ENCODE results near the gene ADAM19.

ADAM19 gene

DNA sequence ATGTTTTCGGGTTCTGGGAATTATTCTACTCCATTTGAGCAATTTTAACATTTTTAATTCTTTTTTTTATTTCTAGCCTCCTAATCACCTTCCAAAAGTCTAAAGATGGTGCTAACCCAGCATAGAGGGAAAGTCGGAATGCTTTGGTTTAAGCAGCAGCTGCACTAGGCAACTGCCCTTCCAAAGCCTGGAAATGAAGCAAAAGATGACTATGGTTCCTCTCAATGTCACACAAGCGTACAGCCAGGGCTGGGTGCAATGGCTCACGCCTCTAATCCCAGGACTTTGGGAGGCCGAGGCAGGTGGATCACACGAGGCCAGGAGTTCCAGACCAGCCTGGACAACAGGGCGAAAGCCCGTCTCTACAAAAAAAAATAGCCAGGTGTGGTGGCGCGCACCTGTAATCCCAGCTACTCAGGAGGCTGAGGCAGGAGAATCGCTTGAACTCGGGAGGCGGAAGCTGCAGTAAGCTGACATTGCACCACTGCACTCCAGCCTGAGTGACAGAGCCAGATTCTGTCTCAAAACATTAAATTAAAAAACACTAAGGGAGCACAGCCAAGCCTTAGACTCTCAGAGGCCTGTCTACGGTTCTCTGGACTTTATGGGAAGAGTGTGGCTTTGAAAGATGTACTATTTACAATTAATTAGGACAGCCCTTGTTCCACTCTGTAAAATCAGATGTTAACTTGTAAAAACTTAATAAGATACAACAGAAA, 33.1 kb downstream of the ADAM19 start:
- DNase-seq (ENCODE audit: low read depth) = no peak

DNA sequence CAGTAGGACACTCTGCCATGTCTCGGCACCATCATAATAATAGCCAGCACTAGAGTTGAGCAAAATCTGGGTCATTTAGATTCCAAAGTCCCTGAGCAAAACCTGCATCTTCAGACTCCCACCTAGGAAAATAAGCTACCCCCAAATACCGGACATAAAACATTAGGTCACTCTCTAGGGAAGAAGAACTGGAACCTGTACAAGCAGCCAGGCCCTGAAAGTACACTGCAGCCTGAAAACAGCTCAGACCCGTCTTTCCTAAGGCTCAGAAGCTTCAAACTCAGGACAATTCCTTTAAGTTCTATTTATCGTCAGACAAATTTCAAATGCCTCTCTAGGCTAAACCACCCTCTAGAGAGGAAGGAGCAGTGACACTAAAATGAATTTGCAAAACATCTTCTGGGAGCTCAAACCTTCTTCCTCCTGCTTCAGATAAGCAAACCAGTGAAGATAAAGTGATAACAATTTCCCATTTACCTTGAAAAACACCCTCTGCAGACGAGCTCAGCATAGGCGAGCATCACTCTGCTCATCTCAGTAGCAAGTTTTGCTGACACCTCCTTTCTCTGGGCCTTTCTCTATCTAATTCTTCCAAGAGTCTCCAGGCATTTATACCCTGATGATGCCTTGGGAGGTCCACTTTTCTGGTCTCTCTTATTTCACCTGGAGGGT, 34.0 kb downstream of the ADAM19 start:
- DNase-seq (ENCODE audit: low read depth) = peak; percentile 26

DNA sequence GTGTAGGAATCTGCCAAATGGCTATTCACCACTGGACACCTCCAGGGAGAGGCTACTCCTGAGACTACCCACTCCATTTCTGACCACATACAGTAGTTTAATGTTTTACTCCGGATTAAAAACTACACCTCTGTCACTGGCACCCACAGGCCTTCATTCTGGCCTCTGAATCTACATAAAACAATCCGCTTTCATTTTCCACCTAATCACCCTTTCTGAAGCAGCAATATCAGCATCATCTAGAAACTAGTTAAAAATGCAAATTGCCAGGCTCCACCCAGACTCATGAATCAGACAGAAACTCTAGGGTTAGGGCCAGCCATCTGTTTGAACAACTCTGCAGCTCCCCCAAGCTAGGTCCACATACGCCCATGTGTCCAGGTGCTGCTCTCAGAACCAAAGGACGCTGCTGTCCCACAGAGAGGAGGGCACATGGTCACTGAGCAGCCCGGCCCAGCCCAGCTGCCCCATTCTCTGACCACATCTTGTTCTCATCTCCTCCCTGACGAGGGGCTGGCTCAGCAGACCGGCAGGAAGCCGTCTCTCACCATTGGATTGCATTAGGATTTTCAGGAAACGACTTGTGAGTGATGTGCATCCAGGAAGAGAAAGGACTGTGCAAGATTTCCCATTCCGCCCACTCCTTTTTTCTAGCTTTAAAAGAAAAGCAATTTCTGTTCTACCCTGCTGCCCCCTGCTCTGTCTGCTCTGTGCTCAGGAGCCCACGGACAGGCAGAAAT, 34.7 kb downstream of the ADAM19 start:
- peak; percentile 88 for DNase-seq (ENCODE audit: low read depth)

DNA sequence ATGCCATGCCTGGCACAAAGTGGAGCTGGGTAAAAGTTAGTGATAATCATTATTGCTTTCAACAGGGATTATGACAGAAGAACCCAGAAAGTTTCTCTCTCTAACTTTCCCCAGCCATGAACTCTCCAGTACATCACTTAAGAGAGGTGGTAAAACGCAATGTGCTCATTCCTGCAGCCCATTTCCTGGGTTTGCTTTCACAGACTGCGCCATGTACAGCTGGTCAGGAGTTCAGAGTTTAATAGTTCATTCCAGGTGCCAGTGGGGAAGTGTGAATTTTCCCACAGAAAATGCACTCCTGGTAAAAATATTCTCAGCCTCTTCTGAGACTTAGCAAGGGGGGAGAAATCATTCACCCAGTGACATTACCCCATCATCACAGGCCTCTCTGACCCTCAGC, 35.5 kb downstream of the ADAM19 start:
- DNase-seq (ENCODE audit: low read depth) = peak; percentile 62

DNA sequence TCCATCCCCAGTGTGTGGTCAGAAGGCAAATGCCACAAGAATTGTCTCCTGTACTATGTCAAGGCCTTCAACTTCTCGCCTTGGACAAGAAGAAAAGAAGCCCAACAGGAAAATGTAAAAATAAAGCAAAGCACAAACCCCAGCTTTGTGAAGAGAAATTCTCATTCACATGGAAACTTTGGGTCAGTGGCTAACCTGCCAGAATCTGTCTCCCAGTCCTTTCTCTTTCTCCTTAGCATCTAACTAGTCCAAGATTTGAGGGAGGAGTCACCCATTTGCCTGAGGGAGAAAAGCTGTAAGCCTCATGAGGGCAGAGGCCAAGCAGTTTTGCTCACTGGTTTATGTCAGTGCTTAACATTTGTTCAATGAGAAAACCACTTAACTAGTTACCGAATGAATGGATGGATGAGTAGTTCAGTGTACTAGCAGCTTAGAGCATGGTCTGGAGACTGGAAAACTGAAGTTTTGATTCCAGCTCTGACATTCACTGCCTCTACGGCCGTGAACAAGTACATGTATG, 36.0 kb downstream of the ADAM19 start:
- peak; percentile 46 for DNase-seq (ENCODE audit: low read depth)

DNA sequence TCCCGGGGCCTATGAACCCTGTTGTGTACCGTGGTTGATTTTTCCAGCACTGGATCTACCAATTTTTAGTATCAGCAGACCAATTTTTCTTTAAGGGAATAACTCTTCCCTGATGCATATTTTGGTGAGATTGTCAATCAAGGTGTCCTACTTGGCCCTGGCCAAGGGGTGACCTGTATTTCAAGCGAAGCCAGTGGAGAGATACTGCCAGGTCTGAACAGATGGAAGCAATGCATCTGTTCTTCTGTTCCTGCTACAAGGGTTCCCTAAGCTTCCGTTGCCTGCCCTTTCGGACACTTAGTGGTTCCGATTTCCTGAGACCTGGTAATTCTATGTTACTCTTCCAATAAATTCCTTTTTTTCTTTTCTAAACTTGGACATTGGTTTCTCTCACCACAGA, 37.3 kb downstream of the ADAM19 start:
- no peak for DNase-seq (ENCODE audit: low read depth)

DNA sequence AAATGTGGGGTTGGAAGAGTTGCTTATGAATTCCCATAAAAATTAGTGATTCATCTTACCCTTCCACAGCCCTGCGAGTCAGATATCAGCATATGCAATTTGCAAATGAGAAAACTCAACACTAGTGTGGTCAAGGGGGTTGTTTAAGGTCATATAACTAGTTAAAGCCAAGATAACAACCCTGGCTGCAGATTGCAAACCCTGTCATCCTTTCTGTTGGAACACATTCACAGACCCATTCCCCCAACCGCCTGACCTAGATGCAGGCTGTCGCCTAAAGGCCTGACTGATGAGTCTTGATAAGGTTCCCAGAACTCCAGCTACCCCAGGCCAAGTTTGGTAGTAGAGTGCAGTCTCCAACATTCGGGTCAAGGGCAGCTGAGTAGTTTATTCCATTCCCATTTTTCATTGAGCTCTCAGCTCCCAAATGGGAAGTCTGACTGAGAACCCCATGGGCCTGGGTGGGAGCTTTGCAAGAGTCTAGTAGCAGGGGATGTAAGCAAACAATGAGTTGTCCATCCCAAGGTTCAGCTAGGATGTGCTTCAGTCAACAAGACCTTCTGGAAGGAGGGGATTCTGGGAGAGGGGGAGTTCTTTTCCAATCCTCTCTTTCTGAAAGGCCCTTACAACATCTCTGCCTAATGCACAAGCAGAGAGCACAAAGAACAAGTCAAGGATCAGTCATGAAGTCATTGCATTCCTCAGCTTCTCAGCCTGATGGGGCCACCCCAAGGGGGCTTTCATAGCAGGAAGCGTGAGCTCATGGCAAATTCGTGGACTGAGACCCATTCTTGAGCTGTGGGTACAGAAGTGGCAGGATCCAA, 40.3 kb downstream of the ADAM19 start:
- DNase-seq (ENCODE audit: low read depth) = peak; percentile 69

DNA sequence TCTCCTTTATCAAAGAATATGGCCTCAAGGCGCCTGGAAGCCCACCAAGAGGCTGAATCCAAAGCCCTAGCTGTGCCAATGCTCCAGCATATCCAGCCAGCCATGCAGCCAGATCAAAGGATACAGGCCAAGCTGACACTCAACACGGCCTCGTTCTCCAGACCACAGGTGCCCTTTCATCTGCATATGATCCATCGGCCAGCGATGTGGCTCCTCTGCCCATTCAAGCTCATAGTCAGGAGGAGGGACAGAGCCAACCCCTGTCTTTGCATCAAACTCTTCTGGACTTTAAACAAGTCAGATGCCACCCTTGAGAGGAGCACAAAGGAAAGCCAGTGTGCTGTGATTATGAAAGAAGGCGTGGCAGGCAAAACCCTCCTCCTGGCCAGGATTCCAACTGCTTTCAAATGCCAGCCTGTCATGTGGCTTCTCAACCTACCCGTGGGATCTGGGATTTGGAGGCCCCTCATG, 42.5 kb downstream of the ADAM19 start:
- DNase-seq (ENCODE audit: low read depth) = no peak

DNA sequence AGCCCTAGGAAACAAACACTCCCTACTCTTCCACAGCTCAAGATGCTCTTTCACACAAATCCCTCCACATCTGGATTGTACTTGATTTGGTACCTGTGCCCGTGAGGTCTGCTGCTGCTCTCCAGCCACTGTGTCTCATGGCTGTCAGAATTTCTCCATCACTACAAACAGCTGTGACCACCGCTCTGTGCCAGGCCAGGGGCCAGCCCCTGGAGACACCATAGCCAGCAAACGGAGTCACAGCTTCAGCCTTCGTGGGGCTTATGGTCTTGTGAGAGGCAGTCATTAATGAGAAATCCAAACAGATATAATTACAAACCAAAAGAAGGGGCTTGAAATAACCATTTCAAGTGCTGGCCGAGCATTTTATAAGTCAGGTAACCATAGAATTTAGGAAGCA, 43.6 kb downstream of the ADAM19 start:
- no peak for DNase-seq (ENCODE audit: low read depth)

DNA sequence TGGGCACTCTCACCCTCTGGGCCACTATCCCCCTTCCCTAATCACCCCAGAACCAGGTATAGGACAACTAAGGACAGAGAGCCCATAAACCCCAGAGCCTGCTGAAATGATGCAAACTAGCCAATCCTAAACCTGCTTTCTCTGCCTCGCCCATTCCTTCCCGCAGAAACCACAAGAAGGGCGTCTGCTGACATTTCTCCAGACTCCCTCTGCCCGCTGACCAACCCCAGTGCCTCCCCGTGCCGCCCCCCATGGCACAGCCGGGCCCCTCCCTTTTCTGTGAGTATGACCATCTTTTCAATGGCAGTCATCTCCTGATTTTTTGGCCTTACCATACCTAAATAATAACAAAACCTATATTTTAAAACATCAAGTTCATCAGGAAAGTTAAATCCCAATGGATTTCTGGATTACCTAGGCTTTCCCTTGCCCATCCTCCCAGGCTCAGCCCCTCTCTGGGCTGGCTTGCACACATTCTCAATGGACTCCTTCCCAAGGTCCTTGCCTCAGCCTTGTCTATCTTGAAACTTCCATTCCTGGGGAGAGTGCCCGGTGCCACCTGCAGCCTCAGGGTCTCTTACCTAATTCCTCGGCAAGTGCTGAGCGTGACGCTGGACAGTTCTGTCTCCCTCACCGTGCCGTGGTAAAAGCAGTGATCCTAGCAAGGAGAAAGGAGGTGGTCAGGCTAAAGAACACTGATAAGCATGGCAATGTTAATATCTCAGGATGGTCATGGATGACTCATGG, 45.2 kb downstream of the ADAM19 start:
- no peak for DNase-seq (ENCODE audit: low read depth)

DNA sequence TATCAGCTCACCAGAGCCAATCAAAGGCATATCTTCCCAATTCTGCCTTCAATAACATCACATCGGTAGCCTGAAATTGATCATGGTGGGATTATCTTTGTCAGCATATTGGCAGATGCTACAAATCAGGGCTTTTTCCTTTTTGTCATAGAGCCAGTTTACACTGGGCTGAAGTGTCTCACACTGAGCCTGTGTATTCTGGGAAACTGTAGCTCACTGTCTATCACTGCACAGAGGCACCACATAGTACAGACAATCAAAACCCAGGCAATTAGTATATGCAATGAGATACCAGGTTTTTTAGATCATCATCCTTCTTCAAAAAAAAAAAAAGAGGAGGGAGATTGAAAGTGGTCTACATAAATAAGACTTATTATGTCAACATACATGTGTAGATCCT, 46.6 kb downstream of the ADAM19 start:
- no peak for DNase-seq (ENCODE audit: low read depth)

DNA sequence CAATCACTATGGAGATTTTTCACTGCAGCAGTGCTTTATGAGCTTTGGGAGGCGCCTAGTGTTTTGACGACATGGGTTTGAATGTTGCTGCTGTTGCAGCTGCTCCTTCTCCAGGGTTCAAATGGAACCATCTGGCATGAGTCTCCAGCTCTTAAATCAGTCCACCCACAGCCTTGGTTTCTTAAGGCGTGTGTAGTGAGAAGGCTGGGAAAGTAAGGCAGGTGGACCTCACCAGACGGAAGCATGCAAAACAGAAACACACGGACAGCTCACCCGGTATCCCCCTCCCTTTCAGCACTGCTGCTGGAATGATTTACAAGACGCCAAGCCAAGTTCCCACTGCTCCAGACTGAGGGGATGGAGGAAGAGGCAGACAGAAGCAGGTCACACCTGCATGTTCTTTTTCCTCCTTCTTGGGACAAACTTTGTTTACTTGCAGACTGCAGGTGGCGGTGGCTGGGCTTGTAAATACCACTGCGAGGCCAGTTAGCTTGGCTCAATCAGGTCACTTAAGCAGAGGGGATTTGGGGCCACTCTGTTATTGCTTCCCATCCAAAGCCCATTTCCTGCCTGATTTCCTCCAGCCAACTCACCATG, 47.4 kb downstream of the ADAM19 start:
- DNase-seq (ENCODE audit: low read depth) = peak; percentile 45

DNA sequence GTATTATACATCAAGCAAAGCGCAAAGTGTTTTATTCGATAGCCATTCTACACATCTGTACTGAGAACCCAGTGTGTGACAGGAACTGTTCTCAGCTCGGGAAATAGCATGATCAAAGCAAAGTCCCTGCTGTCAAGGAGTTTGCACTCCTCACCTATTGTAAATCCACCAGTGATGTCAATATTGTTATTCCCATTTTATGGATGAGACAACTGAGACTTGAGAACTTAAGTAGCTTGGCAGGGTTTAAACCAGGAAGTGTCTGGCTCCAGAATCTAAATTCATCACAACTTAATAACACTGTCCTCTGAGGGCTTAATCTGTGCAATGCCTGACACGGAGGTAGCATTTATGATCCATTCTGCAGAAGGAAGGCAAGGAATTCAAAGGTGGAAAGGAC, 50.7 kb downstream of the ADAM19 start:
- DNase-seq (ENCODE audit: low read depth) = no peak

DNA sequence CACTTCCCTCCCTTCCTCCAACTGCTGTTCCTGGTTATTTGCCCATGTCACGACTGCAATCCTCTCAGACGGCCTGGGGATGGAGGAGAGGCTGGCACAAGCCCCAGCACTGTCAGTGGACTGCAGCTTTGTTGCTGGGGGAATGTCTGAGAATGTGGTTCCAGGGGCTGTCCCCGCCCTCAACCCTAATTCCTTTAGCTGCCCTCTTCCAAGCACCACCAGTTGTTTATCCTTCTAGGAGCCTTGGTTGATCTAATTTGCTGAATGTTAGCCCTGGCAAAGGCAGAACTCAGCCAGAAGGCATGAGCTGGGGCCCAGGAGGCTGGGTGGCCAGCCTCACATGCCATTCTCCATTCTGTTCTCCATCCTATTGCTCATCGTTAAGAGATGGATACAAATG, 51.6 kb downstream of the ADAM19 start:
- DNase-seq (ENCODE audit: low read depth) = no peak

DNA sequence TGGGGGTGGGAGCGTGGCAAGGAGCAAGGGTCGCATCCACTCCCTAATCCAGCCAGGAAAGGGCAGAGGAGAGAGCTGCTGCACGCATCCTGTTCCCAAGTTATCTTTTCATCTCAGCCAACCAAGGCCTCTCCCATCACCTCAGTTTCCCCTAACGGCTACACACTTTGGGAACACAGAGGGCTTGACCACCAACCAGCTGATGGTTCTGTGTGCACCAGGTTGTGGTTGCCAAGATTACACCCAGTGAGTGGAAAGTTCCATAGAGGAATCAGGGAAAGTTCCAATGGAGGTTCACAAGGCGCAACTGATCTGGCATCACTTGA, 53.9 kb downstream of the ADAM19 start:
- no peak for DNase-seq (ENCODE audit: low read depth)

DNA sequence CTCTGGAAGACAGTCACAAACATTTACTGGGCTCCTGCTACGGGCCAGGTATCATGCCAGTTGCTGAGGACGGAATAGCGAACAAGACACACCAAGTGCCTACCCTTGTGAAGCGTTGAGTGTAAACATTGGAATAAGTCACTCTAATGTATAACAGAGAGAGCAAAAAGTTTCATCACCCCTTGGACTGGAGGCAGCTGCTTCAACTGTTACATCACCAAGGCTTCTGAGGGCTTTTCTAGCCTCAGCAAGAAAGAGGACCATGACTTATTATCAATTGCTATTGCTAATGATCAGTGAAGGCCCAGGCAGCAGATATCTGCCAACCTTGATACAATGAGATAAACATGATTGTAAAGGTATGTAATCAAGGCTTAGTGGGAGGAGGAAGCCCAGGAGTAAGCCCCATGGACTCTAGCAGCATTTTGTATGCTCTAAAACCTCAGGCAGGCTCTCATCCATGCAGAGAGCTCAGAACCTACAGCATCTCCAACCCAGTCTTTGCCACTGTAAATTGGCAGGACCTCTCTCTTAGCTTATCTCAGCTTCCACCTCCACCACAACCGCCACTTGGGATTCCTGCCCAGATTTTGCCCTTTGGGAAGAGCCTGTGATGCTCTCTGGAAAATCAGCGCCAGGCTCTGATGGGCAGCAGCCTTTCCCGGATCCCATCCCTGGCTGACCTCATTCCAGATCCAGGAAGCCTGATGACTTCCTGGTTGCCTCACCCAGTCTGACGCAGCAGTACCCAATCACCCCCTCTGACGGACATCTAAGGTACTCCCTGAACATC, 54.5 kb downstream of the ADAM19 start:
- peak; percentile 81 for DNase-seq (ENCODE audit: low read depth)

DNA sequence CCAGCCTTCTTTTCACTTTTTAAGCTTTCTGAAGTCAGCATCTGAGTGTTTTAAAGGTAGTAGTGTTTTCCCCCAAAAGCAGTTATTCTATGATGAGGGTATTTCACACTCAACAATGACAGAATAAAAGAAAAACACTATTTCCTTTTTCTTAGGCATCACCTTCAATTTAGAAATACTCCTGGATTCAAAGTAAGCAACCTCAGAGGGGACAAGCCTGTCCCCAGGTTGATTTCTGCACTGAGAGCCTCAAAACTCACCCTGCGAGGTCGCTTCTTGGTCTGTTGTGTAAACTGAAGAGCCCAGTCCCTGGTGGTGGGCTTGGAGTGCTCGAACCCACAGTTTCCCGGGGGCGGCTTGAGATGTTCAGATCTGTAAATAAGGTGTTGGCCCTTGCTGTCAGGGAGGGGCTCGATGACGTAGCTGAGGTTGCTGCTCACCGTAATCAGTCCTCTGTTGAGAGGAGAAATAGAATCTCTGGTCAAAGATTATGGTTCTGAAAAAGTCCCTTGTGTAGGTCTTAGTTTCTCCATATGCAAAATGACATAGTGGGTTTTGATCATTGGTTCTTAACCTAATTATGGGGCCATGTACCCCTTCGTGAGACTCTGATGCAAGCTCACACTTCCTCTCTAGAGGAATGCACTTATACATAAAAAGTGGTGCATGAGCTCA, 55.9 kb downstream of the ADAM19 start:
- no peak for DNase-seq (ENCODE audit: low read depth)

DNA sequence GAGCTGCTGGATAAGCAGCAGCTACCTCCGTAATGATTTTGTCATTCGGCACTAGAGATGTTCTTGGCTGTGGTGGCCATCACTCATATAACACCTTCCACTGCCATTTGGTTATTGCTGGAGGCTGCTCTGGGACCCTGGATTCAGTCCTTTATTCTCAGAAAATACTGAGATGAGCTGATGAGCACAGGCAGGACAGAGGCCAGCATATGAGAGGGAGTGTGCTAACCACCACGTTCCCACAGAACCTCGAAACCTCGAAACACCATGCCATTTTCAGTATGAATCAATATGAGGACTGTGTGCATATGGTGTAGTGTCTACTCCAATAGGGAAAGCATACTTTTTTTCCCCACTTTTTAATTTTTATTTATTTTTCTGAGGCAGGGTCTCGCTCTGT, 56.6 kb downstream of the ADAM19 start:
- DNase-seq (ENCODE audit: low read depth) = no peak

DNA sequence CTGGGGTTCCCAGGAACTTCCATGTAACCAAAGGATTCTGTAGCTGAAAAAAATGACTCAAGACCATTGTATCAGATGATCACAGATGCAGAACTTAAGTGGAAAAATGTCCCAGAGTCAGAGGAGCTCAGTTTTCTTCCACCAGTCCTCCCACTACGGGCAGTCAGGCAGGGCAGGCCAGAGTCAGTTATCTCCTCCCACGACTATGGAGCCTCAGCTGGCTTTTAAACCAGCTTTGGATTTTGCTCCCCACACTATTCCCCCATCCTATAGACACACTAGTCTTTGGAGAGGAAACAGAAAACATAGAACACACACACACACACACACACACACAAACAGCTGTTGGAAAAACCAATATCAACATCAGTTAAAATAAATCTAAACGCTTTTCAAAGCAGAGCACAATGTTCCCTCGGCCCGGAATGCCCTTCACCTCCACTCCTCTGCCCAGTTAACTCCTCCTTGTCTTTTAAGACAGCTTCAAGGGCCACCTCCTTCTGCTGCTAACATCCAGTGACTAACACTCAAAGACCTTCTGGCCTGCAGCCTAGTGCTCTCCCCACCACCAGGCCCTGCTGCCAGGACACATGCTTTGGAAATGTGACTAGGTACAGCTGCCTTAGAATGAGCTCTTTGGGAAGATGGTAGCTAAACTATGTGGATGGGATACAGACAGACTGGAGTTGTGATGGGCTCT, 58.8 kb downstream of the ADAM19 start:
- peak; percentile 94 for DNase-seq (ENCODE audit: low read depth)
